Measurements from ENCODE around the gene GET3.

DNA sequence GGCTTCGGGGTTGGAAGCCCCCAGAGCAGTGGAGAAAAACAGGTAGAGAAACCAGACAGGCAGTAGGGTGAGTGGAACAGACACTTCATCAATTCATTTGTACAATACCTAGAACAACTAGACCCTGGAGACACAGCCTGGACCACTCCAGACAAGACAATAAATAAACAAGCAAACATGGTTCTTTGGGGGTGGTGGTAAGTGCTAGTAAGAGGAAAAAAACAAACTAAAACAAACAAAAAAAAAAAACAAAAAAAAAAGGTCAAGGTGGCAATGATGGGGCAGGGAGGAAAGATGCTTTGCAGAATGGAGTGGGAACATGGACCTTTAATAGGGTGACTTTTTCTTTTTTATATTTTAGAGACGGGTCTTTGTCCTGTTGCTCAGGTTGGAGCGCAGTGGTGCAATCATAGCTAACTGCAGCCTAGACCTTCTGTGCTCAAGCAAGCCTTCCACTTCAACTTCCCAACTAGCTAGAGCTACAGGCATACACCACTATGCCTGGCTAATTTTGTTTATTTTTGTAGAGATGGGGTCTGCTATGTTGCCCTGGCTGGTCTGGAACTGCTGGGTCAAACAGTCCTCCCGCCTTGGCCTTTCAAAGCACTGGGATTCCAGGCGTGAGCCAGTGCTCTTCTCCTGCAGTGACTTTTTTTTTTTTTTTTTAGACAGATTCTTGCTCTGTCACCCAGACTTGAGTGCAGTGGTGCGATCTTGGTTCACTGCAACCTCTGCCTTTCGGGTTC, 57.1 kb downstream of the GET3 start:
- TF ChIP-seq, protein P1, sequence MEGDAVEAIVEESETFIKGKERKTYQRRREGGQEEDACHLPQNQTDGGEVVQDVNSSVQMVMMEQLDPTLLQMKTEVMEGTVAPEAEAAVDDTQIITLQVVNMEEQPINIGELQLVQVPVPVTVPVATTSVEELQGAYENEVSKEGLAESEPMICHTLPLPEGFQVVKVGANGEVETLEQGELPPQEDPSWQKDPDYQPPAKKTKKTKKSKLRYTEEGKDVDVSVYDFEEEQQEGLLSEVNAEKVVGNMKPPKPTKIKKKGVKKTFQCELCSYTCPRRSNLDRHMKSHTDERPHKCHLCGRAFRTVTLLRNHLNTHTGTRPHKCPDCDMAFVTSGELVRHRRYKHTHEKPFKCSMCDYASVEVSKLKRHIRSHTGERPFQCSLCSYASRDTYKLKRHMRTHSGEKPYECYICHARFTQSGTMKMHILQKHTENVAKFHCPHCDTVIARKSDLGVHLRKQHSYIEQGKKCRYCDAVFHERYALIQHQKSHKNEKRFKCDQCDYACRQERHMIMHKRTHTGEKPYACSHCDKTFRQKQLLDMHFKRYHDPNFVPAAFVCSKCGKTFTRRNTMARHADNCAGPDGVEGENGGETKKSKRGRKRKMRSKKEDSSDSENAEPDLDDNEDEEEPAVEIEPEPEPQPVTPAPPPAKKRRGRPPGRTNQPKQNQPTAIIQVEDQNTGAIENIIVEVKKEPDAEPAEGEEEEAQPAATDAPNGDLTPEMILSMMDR (IDR thresholded peaks at IDR 0.05): no peak
- TF ChIP-seq TEAD1 (CRISPR knock-in tag; IDR thresholded peaks at IDR 0.05) (no peak), ZNF121 (CRISPR knock-in tag; IDR thresholded peaks at IDR 0.05) (0 out of 2 replicates have a peak, but pooled peaks have one; percentile 21), CREB1 (CRISPR knock-in tag; IDR thresholded peaks at IDR 0.05) (no peak), NR1H2 (CRISPR knock-in tag; IDR thresholded peaks at IDR 0.05) (no peak), ZNF281 (CRISPR knock-in tag; IDR thresholded peaks at IDR 0.05) (no peak)
